Activated CD4-positive, CD25-positive, alpha-beta regulatory T cell (primary cell): Measurements from ENCODE around the gene CUL1.

Experiments
- DNase-seq, 4 experiments: peaks; one replicate each; lab custom pipeline; 2025; lab: John Stamatoyannopoulos, UW

The CUL1 gene

GRCh38 chr7:148698397-148699023 lies at the start of gene CUL1:
TSS of gene CUL1 (plus strand) at chr7:148698903. CDS start at chr7:148730123, 31,220 bp downstream.
- peak; percentile 65 to 75 (median 66) for DNase-seq

GRCh38 chr7:148650232-148650858 lies 48.4 kb upstream of the CUL1 start:
- DNase-seq: no peak

- DNase-seq: no peak
Measured at GRCh38 chr7:148652773-148653172, 45.9 kb upstream of the CUL1 start.

- no peak for DNase-seq
Measured at GRCh38 chr7:148657929-148658328, 40.8 kb upstream of the CUL1 start.

- DNase-seq: no peak
Measured at GRCh38 chr7:148661471-148661870, 37.2 kb upstream of the CUL1 start.

GRCh38 chr7:148662646-148663045 lies 36.1 kb upstream of the CUL1 start:
- DNase-seq: no peak

GRCh38 chr7:148664324-148664723 lies 34.4 kb upstream of the CUL1 start:
- no peak for DNase-seq

GRCh38 chr7:148665221-148665620 lies 33.5 kb upstream of the CUL1 start:
- no peak for DNase-seq

GRCh38 chr7:148669927-148670326 lies 28.8 kb upstream of the CUL1 start:
- no peak for DNase-seq

GRCh38 chr7:148670374-148670773 lies 28.3 kb upstream of the CUL1 start:
- DNase-seq: no peak

GRCh38 chr7:148670807-148671206 lies 27.9 kb upstream of the CUL1 start:
- DNase-seq: no peak

- DNase-seq: no peak
Measured at GRCh38 chr7:148672041-148672440, 26.7 kb upstream of the CUL1 start.

- DNase-seq: no peak
Measured at GRCh38 chr7:148674689-148675088, 24.0 kb upstream of the CUL1 start.

- DNase-seq: no peak
Measured at GRCh38 chr7:148676291-148676690, 22.4 kb upstream of the CUL1 start.

- no peak for DNase-seq
Measured at GRCh38 chr7:148681821-148682220, 16.9 kb upstream of the CUL1 start.

GRCh38 chr7:148684289-148684830 lies 14.3 kb upstream of the CUL1 start:
- no peak for DNase-seq

GRCh38 chr7:148686312-148686937 lies 12.3 kb upstream of the CUL1 start:
- no peak for DNase-seq

- no peak for DNase-seq
Measured at GRCh38 chr7:148687555-148687954, 11.1 kb upstream of the CUL1 start.

- DNase-seq: no peak
Measured at GRCh38 chr7:148688526-148688925, 10.2 kb upstream of the CUL1 start.

- no peak for DNase-seq
Measured at GRCh38 chr7:148693651-148694050, 5.1 kb upstream of the CUL1 start.

- no peak for DNase-seq
Measured at GRCh38 chr7:148694631-148695030, 4.1 kb upstream of the CUL1 start.

GRCh38 chr7:148695953-148696352 lies 2.8 kb upstream of the CUL1 start:
- no peak for DNase-seq

- DNase-seq: no peak
Measured at GRCh38 chr7:148696787-148697186, 1.9 kb upstream of the CUL1 start.
